ENCODE data around the gene COX7C.

COX7C gene

DNA sequence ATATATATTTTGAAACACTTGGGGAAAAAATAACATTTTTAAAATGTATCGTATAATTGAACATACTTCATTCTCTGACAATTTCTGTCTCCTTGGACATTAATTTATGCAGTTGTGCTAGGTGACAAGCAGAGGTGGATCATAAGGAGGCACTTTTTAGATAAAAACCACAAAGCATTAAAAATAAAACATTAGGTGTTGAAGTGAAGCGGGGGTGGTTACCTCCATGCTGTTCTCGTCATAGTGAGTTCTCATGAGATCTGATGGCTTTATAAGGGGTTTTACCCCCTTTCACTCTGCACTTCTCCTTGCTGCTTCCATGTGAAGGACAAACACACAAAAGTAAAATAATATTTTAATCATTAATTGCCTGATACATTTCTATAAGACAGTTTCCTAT, 11.9 kb upstream of the COX7C start:
- no peaks in the 10 kb centered on the region; the same call in 1 of the 2 replicates for H3K9me3 ChIP-seq (ENCODE audit: insufficient read depth, low read depth, low read length)
- H3K4me1 ChIP-seq (ENCODE audit: insufficient read depth, low read length, poor library complexity, severe bottlenecking) = no peaks in the 10 kb centered on the region
- no peaks in the 10 kb centered on the region for H3K79me2 ChIP-seq (ENCODE audit: insufficient read depth, low read length)
- TF ChIP-seq EZH2phosphoT487 (IDR thresholded peaks at IDR 0.05; ENCODE audit: borderline replicate concordance) = no peak
- H3K36me3 ChIP-seq (ENCODE audit: insufficient read depth, low read length) = no peaks in the 10 kb centered on the region
- no peak overlapping the region for H3K4me3 ChIP-seq (ENCODE audit: low read length, poor library complexity, severe bottlenecking)
- H3K9ac ChIP-seq (ENCODE audit: low read depth, low read length, poor library complexity, severe bottlenecking) = no peak overlapping the region
- no peak overlapping the region for H3K4me2 ChIP-seq (ENCODE audit: low read depth, low read length, poor library complexity, severe bottlenecking)
- no peaks in the 10 kb centered on the region for H4K20me1 ChIP-seq (ENCODE audit: insufficient read depth, low read length, poor library complexity, severe bottlenecking)
- H3F3A ChIP-seq (ENCODE audit: low read depth) = no peaks in the 10 kb centered on the region
- no peak overlapping the region for H2AFZ ChIP-seq (ENCODE audit: low read length)
- no peaks in the 10 kb centered on the region for H3K9me2 ChIP-seq (replicated peaks; ENCODE audit: low read depth, low read length)
- H3K27me3 ChIP-seq (ENCODE audit: insufficient read depth, low read length, poor library complexity, severe bottlenecking) = no peaks in the 10 kb centered on the region

DNA sequence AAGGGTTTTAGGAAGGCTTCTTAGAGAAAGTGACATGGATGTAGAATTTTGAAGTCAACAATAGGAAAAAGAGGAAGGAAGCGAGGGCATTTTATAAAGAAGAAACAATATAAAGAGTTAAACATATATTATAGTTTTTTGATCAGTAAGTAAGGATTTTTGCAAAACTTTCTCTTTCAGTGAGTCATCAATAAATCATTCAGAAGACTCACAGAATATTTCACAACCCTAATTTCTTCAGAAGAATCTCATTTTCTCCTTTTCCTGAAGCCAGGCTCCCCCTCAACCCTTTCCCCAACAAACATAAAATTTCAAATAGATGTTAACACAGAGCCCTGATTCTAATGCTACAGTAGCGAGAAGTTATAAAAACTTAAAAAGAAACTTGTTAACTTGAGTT, 4.3 kb upstream of the COX7C start:
- H3K79me2 ChIP-seq (ENCODE audit: insufficient read depth, low read length) = peaks cover 7% of the 10 kb centered on the region
- peaks cover 7% of the 10 kb centered on the region for H3K4me1 ChIP-seq (ENCODE audit: insufficient read depth, low read length, poor library complexity, severe bottlenecking)
- H3K4me3 ChIP-seq (ENCODE audit: low read length, poor library complexity, severe bottlenecking) = no peak overlapping the region
- no peaks in the 10 kb centered on the region for H3F3A ChIP-seq (ENCODE audit: low read depth)
- no peaks in the 10 kb centered on the region for H3K9me2 ChIP-seq (replicated peaks; ENCODE audit: low read depth, low read length)
- no peak overlapping the region for H3K4me2 ChIP-seq (ENCODE audit: low read depth, low read length, poor library complexity, severe bottlenecking)
- no peak for TF ChIP-seq EZH2phosphoT487 (IDR thresholded peaks at IDR 0.05; ENCODE audit: borderline replicate concordance)
- TF ChIP-seq, protein P1, sequence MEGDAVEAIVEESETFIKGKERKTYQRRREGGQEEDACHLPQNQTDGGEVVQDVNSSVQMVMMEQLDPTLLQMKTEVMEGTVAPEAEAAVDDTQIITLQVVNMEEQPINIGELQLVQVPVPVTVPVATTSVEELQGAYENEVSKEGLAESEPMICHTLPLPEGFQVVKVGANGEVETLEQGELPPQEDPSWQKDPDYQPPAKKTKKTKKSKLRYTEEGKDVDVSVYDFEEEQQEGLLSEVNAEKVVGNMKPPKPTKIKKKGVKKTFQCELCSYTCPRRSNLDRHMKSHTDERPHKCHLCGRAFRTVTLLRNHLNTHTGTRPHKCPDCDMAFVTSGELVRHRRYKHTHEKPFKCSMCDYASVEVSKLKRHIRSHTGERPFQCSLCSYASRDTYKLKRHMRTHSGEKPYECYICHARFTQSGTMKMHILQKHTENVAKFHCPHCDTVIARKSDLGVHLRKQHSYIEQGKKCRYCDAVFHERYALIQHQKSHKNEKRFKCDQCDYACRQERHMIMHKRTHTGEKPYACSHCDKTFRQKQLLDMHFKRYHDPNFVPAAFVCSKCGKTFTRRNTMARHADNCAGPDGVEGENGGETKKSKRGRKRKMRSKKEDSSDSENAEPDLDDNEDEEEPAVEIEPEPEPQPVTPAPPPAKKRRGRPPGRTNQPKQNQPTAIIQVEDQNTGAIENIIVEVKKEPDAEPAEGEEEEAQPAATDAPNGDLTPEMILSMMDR (conservative IDR thresholded peaks at IDR 0.05; ENCODE audit: low read length) = no peak
- no peak overlapping the region for H2AFZ ChIP-seq (ENCODE audit: low read length)
- H3K36me3 ChIP-seq (ENCODE audit: insufficient read depth, low read length) = no peaks in the 10 kb centered on the region
- peaks cover 6% of the 10 kb centered on the region for H4K20me1 ChIP-seq (ENCODE audit: insufficient read depth, low read length, poor library complexity, severe bottlenecking)
- peaks cover 6% of the 10 kb centered on the region for H3K27me3 ChIP-seq (ENCODE audit: insufficient read depth, low read length, poor library complexity, severe bottlenecking)
- no peak overlapping the region for H3K9ac ChIP-seq (ENCODE audit: low read depth, low read length, poor library complexity, severe bottlenecking)
- no peaks in the 10 kb centered on the region; the same call in 1 of the 2 replicates for H3K9me3 ChIP-seq (ENCODE audit: insufficient read depth, low read depth, low read length)

DNA sequence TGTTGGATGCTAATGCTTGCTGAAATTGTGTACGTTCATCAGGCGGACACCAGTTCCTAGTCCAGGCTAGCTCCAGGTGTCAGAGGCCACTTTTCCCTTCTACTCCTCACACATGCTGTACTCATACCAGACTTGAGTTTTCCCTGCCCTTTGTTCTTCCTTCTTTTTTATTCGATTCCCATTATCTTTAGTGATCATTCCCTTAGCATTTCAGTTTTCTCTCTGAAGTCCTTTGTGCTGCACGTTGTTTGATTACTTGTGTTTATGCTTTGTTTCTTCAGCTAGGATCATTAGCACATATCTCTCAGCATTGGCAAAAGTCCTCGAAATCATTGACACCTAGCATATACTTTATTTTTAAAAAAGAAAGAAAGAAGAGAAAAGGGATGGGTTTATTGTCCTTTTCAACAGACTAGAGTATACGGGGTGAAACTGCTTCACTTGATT, 409 bp upstream of the COX7C start:
- Histone ChIP-seq H3K79me2 (ENCODE audit: insufficient read depth, low read length) (peaks cover 30% of the 10 kb centered on the region), H3K4me1 (ENCODE audit: insufficient read depth, low read length, poor library complexity, severe bottlenecking) (peaks cover 22% of the 10 kb centered on the region), H3K9ac (ENCODE audit: low read depth, low read length, poor library complexity, severe bottlenecking) (peak overlapping the region; percentile 31), H3K4me3 (ENCODE audit: low read length, poor library complexity, severe bottlenecking) (peak overlapping the region; percentile 100), H3K36me3 (ENCODE audit: insufficient read depth, low read length) (peaks cover 26% of the 10 kb centered on the region), H4K20me1 (ENCODE audit: insufficient read depth, low read length, poor library complexity, severe bottlenecking) (peaks cover 27% of the 10 kb centered on the region), H3K9me3 (ENCODE audit: insufficient read depth, low read depth, low read length) (no peaks in the 10 kb centered on the region), H2AFZ (ENCODE audit: low read length) (peak overlapping the region; percentile 95), H3K9me2 (replicated peaks; ENCODE audit: low read depth, low read length) (no peaks in the 10 kb centered on the region), H3K4me2 (ENCODE audit: low read depth, low read length, poor library complexity, severe bottlenecking) (peak overlapping the region; percentile 57), H3K27me3 (ENCODE audit: insufficient read depth, low read length, poor library complexity, severe bottlenecking) (peaks cover 6% of the 10 kb centered on the region), H3F3A (ENCODE audit: low read depth) (no peaks in the 10 kb centered on the region)
- TF ChIP-seq EZH2phosphoT487 (IDR thresholded peaks at IDR 0.05; ENCODE audit: borderline replicate concordance) = no peak
- TF ChIP-seq, protein P1 (conservative IDR thresholded peaks at IDR 0.05; ENCODE audit: low read length) = no peak

DNA sequence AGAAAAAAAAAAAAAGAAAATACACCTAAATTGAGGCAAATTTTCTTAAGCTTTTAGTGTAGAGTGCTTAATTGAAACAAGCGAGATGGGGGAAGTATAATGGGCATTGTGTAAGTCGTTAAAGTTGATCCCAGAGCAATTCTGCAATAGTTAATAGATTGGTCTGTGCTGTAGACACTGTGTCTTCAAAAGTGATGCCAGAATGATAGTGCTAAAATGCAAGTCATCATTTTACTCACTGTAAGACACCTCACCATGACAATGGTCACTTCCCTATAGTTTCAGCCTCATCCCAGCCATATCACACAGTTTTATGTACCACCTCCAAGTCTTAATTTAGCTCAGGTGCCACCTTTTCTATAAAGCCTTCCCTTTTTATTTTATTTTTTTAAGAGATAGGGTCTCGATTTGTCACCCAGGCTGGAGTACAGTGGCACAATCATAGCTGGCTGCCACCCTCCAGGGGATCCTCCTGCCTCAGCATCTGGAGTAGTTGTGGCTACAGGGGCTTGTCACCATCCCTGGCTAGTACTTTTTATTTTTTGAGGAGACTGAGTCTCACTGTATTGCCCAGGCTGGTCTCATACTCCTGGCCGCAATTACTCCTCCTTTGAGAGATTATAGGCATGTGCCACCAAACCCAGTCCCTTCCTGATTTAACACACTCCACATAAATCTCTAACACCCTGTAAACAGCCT, 6.2 kb downstream of the COX7C start:
- Histone ChIP-seq H3K4me1 (ENCODE audit: insufficient read depth, low read length, poor library complexity, severe bottlenecking) (peaks cover 13% of the 10 kb centered on the region), H3K9me2 (replicated peaks; ENCODE audit: low read depth, low read length) (no peaks in the 10 kb centered on the region), H3K9ac (ENCODE audit: low read depth, low read length, poor library complexity, severe bottlenecking) (no peak overlapping the region), H3K79me2 (ENCODE audit: insufficient read depth, low read length) (peaks cover 18% of the 10 kb centered on the region), H3F3A (ENCODE audit: low read depth) (no peaks in the 10 kb centered on the region), H3K36me3 (ENCODE audit: insufficient read depth, low read length) (peaks cover 27% of the 10 kb centered on the region), H4K20me1 (ENCODE audit: insufficient read depth, low read length, poor library complexity, severe bottlenecking) (peaks cover 17% of the 10 kb centered on the region), H3K27me3 (ENCODE audit: insufficient read depth, low read length, poor library complexity, severe bottlenecking) (no peaks in the 10 kb centered on the region), H3K9me3 (ENCODE audit: insufficient read depth, low read depth, low read length) (no peaks in the 10 kb centered on the region), H3K4me2 (ENCODE audit: low read depth, low read length, poor library complexity, severe bottlenecking) (no peak overlapping the region), H2AFZ (ENCODE audit: low read length) (no peak overlapping the region), H3K4me3 (ENCODE audit: low read length, poor library complexity, severe bottlenecking) (no peak overlapping the region)
- no peak for TF ChIP-seq EZH2phosphoT487 (IDR thresholded peaks at IDR 0.05; ENCODE audit: borderline replicate concordance)
- TF ChIP-seq, protein P1 (conservative IDR thresholded peaks at IDR 0.05; ENCODE audit: low read length) = no peak
